HepG2 (cell line): ENCODE measurements around the gene TBC1D16. TPM values are rescaled to one million over a fixed set of nuclear protein-coding genes. Genes with fewer than 3 reads are reported as not detected.

Source experiments
- ASH2L ChIP-seq: fragments of 300-600, 200-600 bp; sonication (generic); IDR thresholded peaks from 2 replicates; pipeline ENCODE4 v1.7.0; 2017; ENCODE audit warnings: low read depth, mild to moderate bottlenecking, moderate library complexity, mixed read lengths, low read length; ENCODE audit not compliant: insufficient read length
- BRCA1 ChIP-seq: sonication (generic); formaldehyde crosslinking; IDR thresholded peaks from 2 replicates; pipeline ENCODE4 v1.4.0; 2020; ENCODE audit warnings: missing genetic modification reagents
- CBX5 ChIP-seq: sonication (generic); formaldehyde crosslinking; IDR thresholded peaks from 2 replicates; pipeline ENCODE4 v1.4.0; 2020; ENCODE audit warnings: missing genetic modification reagents, borderline replicate concordance
- ELF4 ChIP-seq: sonication (generic); formaldehyde crosslinking; IDR thresholded peaks from 2 replicates; pipeline ENCODE4 v1.5.0; 2020; ENCODE audit warnings: missing genetic modification reagents, mild to moderate bottlenecking, moderate library complexity, borderline replicate concordance
- NAIF1 ChIP-seq: sonication (generic); formaldehyde crosslinking; IDR thresholded peaks from 2 replicates; pipeline ENCODE4 v1.5.0; 2020; ENCODE audit warnings: mild to moderate bottlenecking, missing genetic modification reagents, borderline replicate concordance
- PCBP2 ChIP-seq: fragments of 200-400 bp; formaldehyde crosslinking; optimal IDR thresholded peaks from 2 replicates; pipeline ENCODE3; 2018; ENCODE audit warnings: low read length, low read depth; ENCODE audit not compliant: poor library complexity, severe bottlenecking
- PITX1 ChIP-seq: sonication (generic); formaldehyde crosslinking; IDR thresholded peaks from 2 replicates; pipeline ENCODE4 v1.5.1; 2020; ENCODE audit warnings: mild to moderate bottlenecking, missing genetic modification reagents
- RELA ChIP-seq: sonication (generic); formaldehyde crosslinking; IDR thresholded peaks from 2 replicates; pipeline ENCODE4 v1.4.0; 2020; ENCODE audit warnings: missing genetic modification reagents
- SRF ChIP-seq: IDR thresholded peaks from 2 replicates; pipeline ENCODE4 v1.6.1; 2011; ENCODE audit warnings: mild to moderate bottlenecking, low read depth, low read length, moderate library complexity
- ZKSCAN5 ChIP-seq: sonication (generic); formaldehyde crosslinking; IDR thresholded peaks from 2 replicates; pipeline ENCODE4 v1.5.1; 2020; ENCODE audit warnings: mild to moderate bottlenecking, missing genetic modification reagents
- ZNF10 ChIP-seq: sonication (generic); formaldehyde crosslinking; IDR thresholded peaks from 2 replicates; pipeline ENCODE4 v1.4.0; 2020; ENCODE audit warnings: mild to moderate bottlenecking, low read depth, missing genetic modification reagents, borderline replicate concordance
- ZNF101 ChIP-seq: sonication (generic); formaldehyde crosslinking; IDR thresholded peaks from 2 replicates; pipeline ENCODE4 v1.4.0; 2020; ENCODE audit warnings: mild to moderate bottlenecking, low read depth, missing genetic modification reagents, borderline replicate concordance
- ZNF253 ChIP-seq: sonication (generic); formaldehyde crosslinking; IDR thresholded peaks from 2 replicates; pipeline ENCODE4 v1.8.0; 2022; ENCODE audit warnings: mild to moderate bottlenecking, missing genetic modification reagents, borderline replicate concordance
- ZNF326 ChIP-seq: sonication (generic); formaldehyde crosslinking; IDR thresholded peaks from 2 replicates; pipeline ENCODE4 v1.4.0; 2020; ENCODE audit warnings: missing genetic modification reagents, borderline replicate concordance
- ZNF543 ChIP-seq: sonication (generic); formaldehyde crosslinking; IDR thresholded peaks from 2 replicates; pipeline ENCODE4 v1.4.0; 2020; ENCODE audit warnings: mild to moderate bottlenecking, missing genetic modification reagents
- ZNF713 ChIP-seq: sonication (generic); formaldehyde crosslinking; IDR thresholded peaks from 2 replicates; pipeline ENCODE4 v1.4.0; 2020; ENCODE audit warnings: mild to moderate bottlenecking, missing genetic modification reagents
- polyA plus RNA-seq, 8 experiments: library from polyadenylated mRNA; depleted of rRNA in 3 of 8; stranded (reverse) in 7 of 8; unstranded in 1 of 8; fragments of >200 nt; fragmentation: Illumina TruSeq in 4 of 8; extraction: Trizol in 4 of 8; gene quantifications; 2 replicates each; pipeline versions ENCODE4 v1.2.1 to v1.2.3, GENCODE V29; 2011 to 2016; ENCODE audit warnings: low read depth in 4 of 8, missing spikeins in 1 of 8, mixed read lengths in 1 of 8; ENCODE audit not compliant: insufficient read depth in 1 of 8
- total RNA-seq, 5 experiments: library from RNA; depleted of rRNA; stranded (reverse); fragments of >200 nt; fragmentation: Illumina TruSeq; extraction: Trizol; gene quantifications; 2 replicates each; pipeline ENCODE4 v1.2.3, GENCODE V29; 2016; ENCODE audit warnings: low read depth in 1 of 5
- TF ChIP-seq, protein P1 (sequence below): sonication (generic); formaldehyde crosslinking; IDR thresholded peaks from 2 replicates; pipeline ENCODE4 v1.4.0; 2020; ENCODE audit warnings: mild to moderate bottlenecking, missing genetic modification reagents, borderline replicate concordance
- TF ChIP-seq, protein P2 (sequence below): sonication (generic); formaldehyde crosslinking; IDR thresholded peaks from 2 replicates; pipeline ENCODE4 v1.5.1; 2020; ENCODE audit warnings: missing genetic modification reagents, mild to moderate bottlenecking, borderline replicate concordance
- TF ChIP-seq, protein P3 (sequence below): sonication (generic); formaldehyde crosslinking; IDR thresholded peaks from 2 replicates; pipeline ENCODE4 v1.4.0; 2020; ENCODE audit warnings: missing genetic modification reagents, borderline replicate concordance

Gene TBC1D16
- total and polyA plus RNA-seq, 2 of the 13 experiments (the other 11 are each of a cell fraction or from before 2014, with no cell fraction given), result 14.9 to 24.9 TPM

DNA sequence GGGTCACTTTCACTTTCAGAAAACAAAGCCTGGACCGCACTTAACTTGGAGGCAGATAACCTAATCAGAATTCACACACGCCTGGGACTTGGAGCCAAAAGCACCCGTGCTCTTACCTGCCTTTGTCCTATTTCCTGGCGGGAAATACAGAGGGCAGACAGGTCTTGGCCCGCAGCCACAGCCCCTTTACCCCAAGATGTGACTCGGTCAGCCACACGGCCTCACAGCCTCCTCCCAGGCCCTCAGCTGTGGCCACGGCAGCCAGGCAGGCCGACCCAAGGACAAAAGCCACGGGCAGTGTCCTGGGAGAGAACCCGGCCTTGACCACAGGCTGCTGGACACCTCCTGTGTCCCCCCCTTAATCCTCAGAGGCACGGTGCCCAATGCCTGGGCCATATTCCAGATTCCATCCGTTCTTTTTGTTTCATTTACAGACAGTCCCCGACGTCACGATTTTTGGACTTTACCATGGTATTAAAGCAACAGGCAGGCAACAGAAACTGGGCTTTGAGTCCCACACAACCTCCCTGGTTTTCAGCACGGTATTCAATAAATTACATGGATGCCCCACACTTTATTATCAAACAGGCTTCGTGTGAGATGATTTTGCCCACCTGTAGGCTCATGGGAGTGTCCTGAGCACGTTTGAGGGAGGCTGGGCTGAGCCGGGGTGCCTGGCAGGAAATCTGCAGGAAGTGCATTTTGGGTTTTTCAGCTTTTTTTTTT lies 35.6 kb upstream of the TBC1D16 start (continued):
- TF ChIP-seq, protein P1, sequence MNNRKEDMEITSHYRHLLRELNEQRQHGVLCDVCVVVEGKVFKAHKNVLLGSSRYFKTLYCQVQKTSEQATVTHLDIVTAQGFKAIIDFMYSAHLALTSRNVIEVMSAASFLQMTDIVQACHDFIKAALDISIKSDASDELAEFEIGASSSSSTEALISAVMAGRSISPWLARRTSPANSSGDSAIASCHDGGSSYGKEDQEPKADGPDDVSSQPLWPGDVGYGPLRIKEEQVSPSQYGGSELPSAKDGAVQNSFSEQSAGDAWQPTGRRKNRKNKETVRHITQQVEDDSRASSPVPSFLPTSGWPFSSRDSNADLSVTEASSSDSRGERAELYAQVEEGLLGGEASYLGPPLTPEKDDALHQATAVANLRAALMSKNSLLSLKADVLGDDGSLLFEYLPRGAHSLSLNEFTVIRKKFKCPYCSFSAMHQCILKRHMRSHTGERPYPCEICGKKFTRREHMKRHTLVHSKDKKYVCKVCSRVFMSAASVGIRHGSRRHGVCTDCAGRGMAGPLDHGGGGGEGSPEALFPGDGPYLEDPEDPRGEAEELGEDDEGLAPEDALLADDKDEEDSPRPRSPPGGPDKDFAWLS (CRISPR knock-in tag), result no peak
- TF ChIP-seq RELA (CRISPR knock-in tag), result no peak
- TF ChIP-seq CBX5 (CRISPR knock-in tag), result no peak
- no peak for TF ChIP-seq SRF
- TF ChIP-seq ZNF326 (CRISPR knock-in tag), result no peak
- TF ChIP-seq, protein P2, sequence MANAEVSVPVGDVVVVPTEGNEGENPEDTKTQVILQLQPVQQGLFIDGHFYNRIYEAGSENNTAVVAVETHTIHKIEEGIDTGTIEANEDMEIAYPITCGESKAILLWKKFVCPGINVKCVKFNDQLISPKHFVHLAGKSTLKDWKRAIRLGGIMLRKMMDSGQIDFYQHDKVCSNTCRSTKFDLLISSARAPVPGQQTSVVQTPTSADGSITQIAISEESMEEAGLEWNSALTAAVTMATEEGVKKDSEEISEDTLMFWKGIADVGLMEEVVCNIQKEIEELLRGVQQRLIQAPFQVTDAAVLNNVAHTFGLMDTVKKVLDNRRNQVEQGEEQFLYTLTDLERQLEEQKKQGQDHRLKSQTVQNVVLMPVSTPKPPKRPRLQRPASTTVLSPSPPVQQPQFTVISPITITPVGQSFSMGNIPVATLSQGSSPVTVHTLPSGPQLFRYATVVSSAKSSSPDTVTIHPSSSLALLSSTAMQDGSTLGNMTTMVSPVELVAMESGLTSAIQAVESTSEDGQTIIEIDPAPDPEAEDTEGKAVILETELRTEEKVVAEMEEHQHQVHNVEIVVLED (CRISPR knock-in tag), result peak; percentile 56; the same call in 1 of the 2 replicates
- peak; percentile 32 for TF ChIP-seq ASH2L
- TF ChIP-seq ZNF10 (CRISPR knock-in tag), result no peak
- TF ChIP-seq ZNF713 (CRISPR knock-in tag), result no peak
- TF ChIP-seq PCBP2, result no peak
- no peak; the same call in 1 of the 2 replicates for TF ChIP-seq ZNF253
- TF ChIP-seq ZKSCAN5 (CRISPR knock-in tag), result no peak
- TF ChIP-seq ELF4 (CRISPR knock-in tag), result no peak
- TF ChIP-seq PITX1, result peak; percentile 66
- no peak for TF ChIP-seq NAIF1
- TF ChIP-seq ZNF101 (CRISPR knock-in tag), result no peak
- TF ChIP-seq BRCA1 (CRISPR knock-in tag), result no peak
- TF ChIP-seq ZNF543 (CRISPR knock-in tag), result peak; percentile 61; the same call in 1 of the 2 replicates
- TF ChIP-seq, protein P3, sequence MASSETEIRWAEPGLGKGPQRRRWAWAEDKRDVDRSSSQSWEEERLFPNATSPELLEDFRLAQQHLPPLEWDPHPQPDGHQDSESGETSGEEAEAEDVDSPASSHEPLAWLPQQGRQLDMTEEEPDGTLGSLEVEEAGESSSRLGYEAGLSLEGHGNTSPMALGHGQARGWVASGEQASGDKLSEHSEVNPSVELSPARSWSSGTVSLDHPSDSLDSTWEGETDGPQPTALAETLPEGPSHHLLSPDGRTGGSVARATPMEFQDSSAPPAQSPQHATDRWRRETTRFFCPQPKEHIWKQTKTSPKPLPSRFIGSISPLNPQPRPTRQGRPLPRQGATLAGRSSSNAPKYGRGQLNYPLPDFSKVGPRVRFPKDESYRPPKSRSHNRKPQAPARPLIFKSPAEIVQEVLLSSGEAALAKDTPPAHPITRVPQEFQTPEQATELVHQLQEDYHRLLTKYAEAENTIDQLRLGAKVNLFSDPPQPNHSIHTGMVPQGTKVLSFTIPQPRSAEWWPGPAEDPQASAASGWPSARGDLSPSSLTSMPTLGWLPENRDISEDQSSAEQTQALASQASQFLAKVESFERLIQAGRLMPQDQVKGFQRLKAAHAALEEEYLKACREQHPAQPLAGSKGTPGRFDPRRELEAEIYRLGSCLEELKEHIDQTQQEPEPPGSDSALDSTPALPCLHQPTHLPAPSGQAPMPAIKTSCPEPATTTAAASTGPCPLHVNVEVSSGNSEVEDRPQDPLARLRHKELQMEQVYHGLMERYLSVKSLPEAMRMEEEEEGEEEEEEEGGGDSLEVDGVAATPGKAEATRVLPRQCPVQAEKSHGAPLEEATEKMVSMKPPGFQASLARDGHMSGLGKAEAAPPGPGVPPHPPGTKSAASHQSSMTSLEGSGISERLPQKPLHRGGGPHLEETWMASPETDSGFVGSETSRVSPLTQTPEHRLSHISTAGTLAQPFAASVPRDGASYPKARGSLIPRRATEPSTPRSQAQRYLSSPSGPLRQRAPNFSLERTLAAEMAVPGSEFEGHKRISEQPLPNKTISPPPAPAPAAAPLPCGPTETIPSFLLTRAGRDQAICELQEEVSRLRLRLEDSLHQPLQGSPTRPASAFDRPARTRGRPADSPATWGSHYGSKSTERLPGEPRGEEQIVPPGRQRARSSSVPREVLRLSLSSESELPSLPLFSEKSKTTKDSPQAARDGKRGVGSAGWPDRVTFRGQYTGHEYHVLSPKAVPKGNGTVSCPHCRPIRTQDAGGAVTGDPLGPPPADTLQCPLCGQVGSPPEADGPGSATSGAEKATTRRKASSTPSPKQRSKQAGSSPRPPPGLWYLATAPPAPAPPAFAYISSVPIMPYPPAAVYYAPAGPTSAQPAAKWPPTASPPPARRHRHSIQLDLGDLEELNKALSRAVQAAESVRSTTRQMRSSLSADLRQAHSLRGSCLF (CRISPR knock-in tag), result no peak
